ENCODE data around the gene WDR44.

DNA sequence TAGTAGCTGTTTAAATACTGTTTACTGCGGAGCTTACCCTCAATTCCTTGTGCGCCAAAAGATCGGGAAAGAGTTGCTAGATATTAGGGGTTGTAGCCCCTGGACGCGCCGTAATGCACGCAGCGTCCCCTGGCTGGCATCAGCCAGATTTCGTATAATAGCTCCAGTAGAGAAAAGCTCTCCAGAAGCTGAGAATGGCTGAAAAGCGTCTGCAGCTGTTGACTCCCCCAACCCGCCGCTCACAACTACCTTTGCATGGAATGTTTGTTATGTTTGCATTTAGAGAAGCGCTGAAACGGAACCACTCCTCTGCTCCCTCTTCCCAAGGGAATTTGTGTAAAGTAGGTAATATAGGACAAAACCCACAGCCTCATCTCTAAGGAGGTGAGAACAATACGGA is 153.4 kb downstream of the WDR44 start:
- TF ChIP-seq POLR2AphosphoS5 (IDR thresholded peaks at IDR 0.05; ENCODE audit: low read depth, low read length) (no peak), POLR2A (IDR thresholded peaks at IDR 0.05; ENCODE audit: low read depth, low read length) (no peak)

Data from GM12892 (cell line).